HEK293 (cell line): ENCODE results near the gene SPATA25.

Experiments
- CTCF ChIA-PET: fragments of 350-600 bp; formaldehyde crosslinking; extraction: SDS; loops from one replicate; lab custom pipeline; 2021; ENCODE audit warnings: antibody characterized with exemption; lab: Yijun Ruan, JAX
- POLR2A ChIA-PET: fragments of 300-600 bp; formaldehyde crosslinking; extraction: SDS; loops from one replicate; lab custom pipeline; 2020; ENCODE audit warnings: antibody characterized with exemption, inconsistent platforms; lab: Yijun Ruan, JAX
- H3K27ac ChIP-seq: fragments of 200-500 bp; sonication (Bioruptor generic); 2 replicates; pipeline ENCODE4 v1.5.1; 2014; ENCODE audit warnings: low read depth, low read length, control low read depth, inconsistent platforms; ENCODE audit errors: extremely low read depth
- H3K36me3 ChIP-seq, 2 experiments: fragments of 200-500 bp in 1 of 2; sonication (Bioruptor generic) in 1 of 2; 1 replicate in 1 of 2; 2 replicates in 1 of 2; pipeline ENCODE4 v1.5.1; 2014 to 2017; ENCODE audit warnings: inconsistent platforms in 2 of 2, low read length in 2 of 2; ENCODE audit not compliant: control insufficient read depth in 2 of 2, insufficient read depth in 1 of 2
- H3K4me1 ChIP-seq: fragments of 200-500 bp; sonication (Bioruptor generic); 2 replicates; pipeline ENCODE4 v1.5.1; 2014; ENCODE audit warnings: mild to moderate bottlenecking, low read length, inconsistent platforms; ENCODE audit not compliant: control insufficient read depth, insufficient read depth
- H3K4me3 ChIP-seq: 2 replicates; pipeline ENCODE4 v1.5.1; 2011; ENCODE audit warnings: low read depth, mild to moderate bottlenecking, control low read depth, low read length, moderate library complexity
- H3K9me3 ChIP-seq: fragments of 200-500 bp; sonication (Bioruptor generic); 2 replicates; pipeline ENCODE4 v1.5.1; 2014; ENCODE audit warnings: low read depth, low read length, inconsistent platforms; ENCODE audit not compliant: control insufficient read depth, insufficient read depth
- GLI2 ChIP-seq: fragments of 450-650 bp; formaldehyde crosslinking; IDR thresholded peaks from 2 replicates; pipeline ENCODE4; 2017; ENCODE audit warnings: missing biosample characterization, missing genetic modification characterization, low read depth, borderline replicate concordance
- MEIS1 ChIP-seq: sonication (generic); formaldehyde crosslinking; IDR thresholded peaks from 2 replicates; pipeline ENCODE4 v1.8.1; 2022; ENCODE audit warnings: missing genetic modification reagents, mild to moderate bottlenecking, borderline replicate concordance
- ZBTB48 ChIP-seq: fragments of 450-650 bp; formaldehyde crosslinking; IDR thresholded peaks from 2 replicates; pipeline ENCODE4 v1.5.1; 2016; ENCODE audit warnings: missing biosample characterization, missing genetic modification characterization
- ZFP3 ChIP-seq: fragments of 450-650 bp; formaldehyde crosslinking; IDR thresholded peaks from 2 replicates; pipeline ENCODE4 v1.5.1; 2016; ENCODE audit warnings: low read depth, missing biosample characterization, missing genetic modification characterization
- ZIC2 ChIP-seq: fragments of 450-650 bp; formaldehyde crosslinking; IDR thresholded peaks from 2 replicates; pipeline ENCODE4 v1.5.1; 2016; ENCODE audit warnings: missing biosample characterization, missing genetic modification characterization
- ZNF140 ChIP-seq: fragments of 450-650 bp; formaldehyde crosslinking; IDR thresholded peaks from 2 replicates; pipeline ENCODE4 v1.5.1; 2016; ENCODE audit warnings: missing biosample characterization, missing genetic modification characterization
- ZNF175 ChIP-seq: fragments of 450-650 bp; formaldehyde crosslinking; IDR thresholded peaks from 2 replicates; pipeline ENCODE4 v1.5.1; 2016; ENCODE audit warnings: missing biosample characterization, missing genetic modification characterization
- ZNF221 ChIP-seq: fragments of 450-650 bp; formaldehyde crosslinking; IDR thresholded peaks from 2 replicates; pipeline ENCODE4 v1.5.1; 2017; ENCODE audit warnings: missing biosample characterization, missing genetic modification characterization, borderline replicate concordance
- ZNF248 ChIP-seq: fragments of 450-650 bp; formaldehyde crosslinking; IDR thresholded peaks from 2 replicates; pipeline ENCODE4 v1.5.1; 2017; ENCODE audit warnings: missing biosample characterization, missing genetic modification characterization
- ZNF280D ChIP-seq: fragments of 450-650 bp; formaldehyde crosslinking; IDR thresholded peaks from 2 replicates; pipeline ENCODE4 v1.5.1; 2016; ENCODE audit warnings: missing biosample characterization, missing genetic modification characterization
- ZNF366 ChIP-seq: fragments of 450-650 bp; formaldehyde crosslinking; conservative IDR thresholded peaks from 2 replicates; pipeline ENCODE4 v1.5.1; 2016; ENCODE audit warnings: missing biosample characterization, missing genetic modification characterization
- ZNF555 ChIP-seq: fragments of 450-650 bp; formaldehyde crosslinking; conservative IDR thresholded peaks from 2 replicates; pipeline ENCODE4 v1.5.1; 2017; ENCODE audit warnings: missing biosample characterization, mild to moderate bottlenecking, missing genetic modification characterization, inconsistent platforms
- ZNF558 ChIP-seq: fragments of 450-650 bp; formaldehyde crosslinking; IDR thresholded peaks from 2 replicates; pipeline ENCODE4 v1.5.1; 2016; ENCODE audit warnings: missing biosample characterization, missing genetic modification characterization
- ZNF629 ChIP-seq: fragments of 450-650 bp; formaldehyde crosslinking; IDR thresholded peaks from 2 replicates; pipeline ENCODE4 v1.5.1; 2017; ENCODE audit warnings: missing biosample characterization, missing genetic modification characterization
- ZNF768 ChIP-seq: fragments of 450-650 bp; formaldehyde crosslinking; IDR thresholded peaks from 2 replicates; pipeline ENCODE4 v1.5.1; 2018; ENCODE audit warnings: missing biosample characterization, mild to moderate bottlenecking, missing genetic modification characterization
- ZNF791 ChIP-seq: fragments of 450-650 bp; formaldehyde crosslinking; IDR thresholded peaks from 2 replicates; pipeline ENCODE4 v1.5.1; 2016; ENCODE audit warnings: missing biosample characterization, missing genetic modification characterization
- TF ChIP-seq, protein P1 (sequence below): fragments of 450-650 bp; formaldehyde crosslinking; IDR thresholded peaks from 2 replicates; pipeline ENCODE4 v1.5.1; 2016; ENCODE audit warnings: missing biosample characterization, missing genetic modification characterization

The SPATA25 gene

GRCh38 chr20:45909817-45910669 lies 22.6 kb upstream of the SPATA25 start:
- POLR2A ChIA-PET: interaction anchor here (0.9 to 1.5 kb wide), 2 partner anchors 11 to 25 kb away, joined by 3 to 8 read pairs; partner anchors contain the start of gene PCIF1
- no peak for TF ChIP-seq ZNF366
- TF ChIP-seq ZNF248 (tag by site-specific recombination): no peak
- TF ChIP-seq ZNF555: no peak
- no peak for TF ChIP-seq ZNF140 (tag by site-specific recombination)
- TF ChIP-seq ZNF280D (tag by site-specific recombination): no peak
- no peak for TF ChIP-seq MEIS1 (CRISPR knock-in tag)
- TF ChIP-seq ZBTB48 (tag by site-specific recombination): no peak
- TF ChIP-seq GLI2 (tag by site-specific recombination): no peak
- no peak for TF ChIP-seq ZNF629 (tag by site-specific recombination)
- TF ChIP-seq ZNF768 (tag by site-specific recombination): no peak
- no peak for TF ChIP-seq ZFP3 (tag by site-specific recombination)
- no peak for TF ChIP-seq ZNF791 (tag by site-specific recombination)
- TF ChIP-seq, protein P1, sequence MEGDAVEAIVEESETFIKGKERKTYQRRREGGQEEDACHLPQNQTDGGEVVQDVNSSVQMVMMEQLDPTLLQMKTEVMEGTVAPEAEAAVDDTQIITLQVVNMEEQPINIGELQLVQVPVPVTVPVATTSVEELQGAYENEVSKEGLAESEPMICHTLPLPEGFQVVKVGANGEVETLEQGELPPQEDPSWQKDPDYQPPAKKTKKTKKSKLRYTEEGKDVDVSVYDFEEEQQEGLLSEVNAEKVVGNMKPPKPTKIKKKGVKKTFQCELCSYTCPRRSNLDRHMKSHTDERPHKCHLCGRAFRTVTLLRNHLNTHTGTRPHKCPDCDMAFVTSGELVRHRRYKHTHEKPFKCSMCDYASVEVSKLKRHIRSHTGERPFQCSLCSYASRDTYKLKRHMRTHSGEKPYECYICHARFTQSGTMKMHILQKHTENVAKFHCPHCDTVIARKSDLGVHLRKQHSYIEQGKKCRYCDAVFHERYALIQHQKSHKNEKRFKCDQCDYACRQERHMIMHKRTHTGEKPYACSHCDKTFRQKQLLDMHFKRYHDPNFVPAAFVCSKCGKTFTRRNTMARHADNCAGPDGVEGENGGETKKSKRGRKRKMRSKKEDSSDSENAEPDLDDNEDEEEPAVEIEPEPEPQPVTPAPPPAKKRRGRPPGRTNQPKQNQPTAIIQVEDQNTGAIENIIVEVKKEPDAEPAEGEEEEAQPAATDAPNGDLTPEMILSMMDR (tag by site-specific recombination): no peak
- no peaks in the 10 kb centered on the region for H3K4me1 ChIP-seq

GRCh38 chr20:45909336-45909808 lies 21.9 kb upstream of the SPATA25 start:
- Histone ChIP-seq H3K4me1 (no peaks in the 10 kb centered on the region), H3K36me3 (no peaks in the 10 kb centered on the region), H3K9me3 (no peaks in the 10 kb centered on the region), H3K4me3 (no peak overlapping the region), H3K27ac (no peak overlapping the region)
- ChIA-PET POLR2A (interaction anchor here (0.7 kb wide), 2 partner anchors 29 to 63 kb away, joined by 3 read pairs; no protein-coding TSS in a partner anchor), CTCF (interaction anchor here (0.8 to 0.9 kb wide), 2 partner anchors 19 to 61 kb away, joined by 3 to 4 read pairs; no protein-coding TSS in a partner anchor)
- TF ChIP-seq ZNF558 (tag by site-specific recombination) (no peak), ZNF175 (tag by site-specific recombination) (no peak), ZNF629 (tag by site-specific recombination) (no peak), ZNF221 (tag by site-specific recombination) (no peak), ZIC2 (tag by site-specific recombination) (no peak)

More at GRCh38 chr20:45909817-45910669, 22.6 kb upstream of the SPATA25 start:
- Histone ChIP-seq H3K9me3 (no peaks in the 10 kb centered on the region), H3K36me3 (no peaks in the 10 kb centered on the region), H3K4me3 (no peak overlapping the region), H3K27ac (no peak overlapping the region)
- CTCF ChIA-PET: interaction anchor here (0.8 to 0.9 kb wide), 3 partner anchors 18 to 60 kb away, joined by 3 to 4 read pairs (median 4); partner anchors contain the start of gene CTSA
